ENCODE measurements around the gene AMIGO3.
"Not testable (repeated sequence)": the region's sequence is repeated elsewhere in the genome, so short reads cannot be mapped to it uniquely, and the experiment has no call there.

DNA sequence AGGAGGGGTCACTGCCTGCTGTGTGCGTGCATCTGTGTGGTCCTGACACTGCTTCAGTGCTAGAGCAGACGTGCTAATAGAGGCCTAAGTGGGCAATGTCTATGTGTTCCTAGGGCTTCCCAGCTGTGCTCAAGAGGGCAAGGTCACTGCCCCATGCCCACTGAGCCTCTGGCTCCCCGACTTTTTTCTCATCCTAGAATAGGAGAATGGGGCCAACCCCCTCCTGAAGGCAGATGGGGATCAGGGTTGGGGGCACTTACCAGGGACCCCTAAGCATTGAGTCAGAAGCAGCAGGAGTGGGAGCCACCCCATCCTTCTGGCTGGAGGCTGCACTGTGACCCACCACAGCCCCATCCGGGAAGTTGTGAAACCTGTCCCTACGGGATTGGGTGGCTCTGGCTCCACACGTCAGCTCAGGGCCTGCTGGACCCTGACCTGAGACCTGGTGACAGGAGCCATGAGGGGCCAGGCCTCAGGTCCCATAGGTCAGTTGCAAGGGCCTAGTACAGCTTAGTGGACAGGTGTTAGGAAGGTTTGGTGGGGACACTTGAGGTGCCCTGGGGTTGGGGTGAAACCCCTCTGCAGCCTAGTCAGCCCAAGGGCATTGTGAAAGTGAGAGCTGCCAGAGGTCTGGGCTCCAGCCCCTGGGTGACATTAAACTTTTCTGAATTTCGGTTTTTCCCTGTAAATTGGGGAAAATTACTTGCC, 31.0 kb downstream of the AMIGO3 start:
- not testable (repeated sequence) for TF ChIP-seq POLR2A (IDR thresholded peaks at IDR 0.05; ENCODE audit: low read depth, low read length); POLR2AphosphoS5 (IDR thresholded peaks at IDR 0.05; ENCODE audit: low read depth, low read length); TAF1 (IDR thresholded peaks at IDR 0.05; ENCODE audit: borderline replicate concordance, low read depth, low read length)

Data from GM12892 (cell line).